ENCODE measurements around the gene SYPL1.

Gene SYPL1

DNA sequence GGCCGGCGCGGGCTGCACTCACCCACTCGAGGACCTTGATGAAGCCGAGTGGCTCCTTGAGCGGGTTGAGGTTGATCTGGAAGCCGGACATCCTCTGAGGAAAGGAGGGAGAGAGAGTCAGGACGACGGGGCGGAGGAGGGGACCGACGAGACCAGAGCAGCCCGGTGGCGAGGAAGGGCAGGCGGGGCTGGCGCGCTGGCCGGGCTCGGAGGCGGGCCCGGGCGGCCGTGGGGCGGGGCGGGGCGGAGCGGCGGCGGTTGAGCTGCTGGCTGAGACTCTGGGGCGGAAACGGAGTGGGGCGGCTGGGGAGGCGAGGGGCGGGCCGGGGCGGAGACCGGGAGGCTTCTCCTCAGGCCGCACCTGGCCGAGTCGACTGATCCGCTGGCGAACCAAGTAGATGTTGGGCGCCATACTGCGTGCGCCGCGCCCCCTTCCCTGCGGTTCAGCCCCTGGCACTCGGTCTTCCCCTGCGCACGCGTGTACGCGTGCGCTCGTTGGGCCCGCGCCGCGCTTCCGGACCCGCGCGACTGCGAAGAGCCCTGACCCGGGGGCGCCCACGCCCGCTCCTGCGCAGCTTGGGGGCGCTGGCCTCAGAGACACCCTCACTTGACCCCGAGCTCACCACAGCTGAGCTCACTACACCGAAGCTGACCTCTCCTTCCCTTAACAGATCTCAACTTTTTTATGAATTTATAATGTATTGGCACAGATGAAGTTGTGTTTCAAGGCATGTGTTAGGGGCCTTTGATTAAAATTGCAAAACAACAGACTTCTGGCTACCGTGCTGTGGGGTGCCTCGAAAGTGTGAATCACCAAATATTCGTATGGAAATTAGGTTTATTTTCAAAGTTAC lies at the start of gene SYPL1:
Gene SYPL1, minus strand, starts transcription at position 195 of the 854 bp plus-strand sequence. Its CDS starts 104 bp downstream, at position 91.
- no peaks in the 10 kb centered on the region for H3K27me3 ChIP-seq (ENCODE audit: insufficient read depth, poor library complexity, severe bottlenecking)
- peak within 1 kb of the TSS; percentile 76 for H3K27ac ChIP-seq (ENCODE audit: poor library complexity, severe bottlenecking)
- peak within 1 kb of the TSS; percentile 93 for H3K4me3 ChIP-seq (ENCODE audit: severe bottlenecking)
- peaks cover 22% of the 10 kb centered on the region for H3K4me1 ChIP-seq (ENCODE audit: insufficient read depth, poor library complexity, severe bottlenecking)
- H3K9me3 ChIP-seq (ENCODE audit: severe bottlenecking): no peaks in the 10 kb centered on the region
- ATAC-seq (ENCODE audit: low read depth) (peak; percentile 91), DNase-seq (ENCODE audit: low spot score) (peak; percentile 92)
- peaks cover 27% of the 10 kb centered on the region for H3K36me3 ChIP-seq (ENCODE audit: low read depth)
- no peak for TF ChIP-seq CTCF (IDR thresholded peaks at IDR 0.05; ENCODE audit: poor library complexity, severe bottlenecking)

DNA sequence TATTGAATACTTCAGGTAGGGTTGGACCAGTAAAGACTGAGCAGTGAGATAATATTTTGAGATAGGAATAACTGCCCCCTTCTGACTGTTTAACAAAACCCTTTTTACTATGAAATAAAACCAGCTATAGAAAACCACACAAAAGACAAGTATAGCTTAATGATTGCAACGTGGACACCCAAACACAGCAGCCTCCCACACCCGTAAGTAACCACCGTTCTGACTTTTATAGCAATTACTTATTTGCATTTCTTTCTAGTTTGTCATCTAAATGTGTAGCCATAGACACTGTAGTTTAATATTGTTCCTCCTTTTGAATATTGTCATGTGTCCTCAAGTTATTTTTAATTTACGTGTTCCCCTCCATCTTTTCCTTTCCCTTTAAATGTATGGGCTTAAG lies 42.9 kb upstream of the SYPL1 start:
- H3K27me3 ChIP-seq (ENCODE audit: insufficient read depth, poor library complexity, severe bottlenecking): no peaks in the 10 kb centered on the region
- no peak for ATAC-seq (ENCODE audit: low read depth)
- no peaks in the 10 kb centered on the region for H3K36me3 ChIP-seq (ENCODE audit: low read depth)
- no peak for TF ChIP-seq CTCF (IDR thresholded peaks at IDR 0.05; ENCODE audit: poor library complexity, severe bottlenecking)
- H3K9me3 ChIP-seq (ENCODE audit: severe bottlenecking): no peaks in the 10 kb centered on the region
- no peak overlapping the region for H3K27ac ChIP-seq (ENCODE audit: poor library complexity, severe bottlenecking)
- H3K4me3 ChIP-seq (ENCODE audit: severe bottlenecking): no peak overlapping the region
- DNase-seq (ENCODE audit: low spot score): no peak
- H3K4me1 ChIP-seq (ENCODE audit: insufficient read depth, poor library complexity, severe bottlenecking): no peaks in the 10 kb centered on the region

- H3K27ac ChIP-seq (ENCODE audit: poor library complexity, severe bottlenecking): no peak overlapping the region
- ATAC-seq (ENCODE audit: low read depth): peak; percentile 97
- no peak overlapping the region for H3K4me3 ChIP-seq (ENCODE audit: severe bottlenecking)
- no peaks in the 10 kb centered on the region for H3K36me3 ChIP-seq (ENCODE audit: low read depth)
- no peaks in the 10 kb centered on the region for H3K27me3 ChIP-seq (ENCODE audit: insufficient read depth, poor library complexity, severe bottlenecking)
- H3K4me1 ChIP-seq (ENCODE audit: insufficient read depth, poor library complexity, severe bottlenecking): no peaks in the 10 kb centered on the region
- peak; percentile 98 for TF ChIP-seq CTCF (IDR thresholded peaks at IDR 0.05; ENCODE audit: poor library complexity, severe bottlenecking)
- DNase-seq (ENCODE audit: low spot score): no peak
- no peaks in the 10 kb centered on the region for H3K9me3 ChIP-seq (ENCODE audit: severe bottlenecking)
Measured at GRCh38 chr7:106153891-106154449, 41.9 kb upstream of the SYPL1 start.

DNA sequence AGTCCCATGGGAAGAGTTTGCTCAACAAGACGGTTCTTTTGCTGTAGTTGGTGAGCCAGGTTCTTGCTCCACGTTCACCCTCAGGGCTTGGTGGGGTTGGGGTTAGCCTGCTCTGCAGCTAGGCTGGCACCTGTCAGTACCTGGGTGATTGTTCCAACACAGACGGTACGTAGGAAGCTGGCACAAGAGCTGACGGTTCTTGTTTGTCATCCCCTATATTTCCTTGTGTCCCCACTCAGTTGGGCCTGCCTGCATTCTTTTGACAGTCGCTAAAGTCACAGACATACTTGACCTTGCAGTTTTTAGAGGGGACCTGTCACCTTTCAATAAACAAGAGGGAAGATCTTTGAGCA lies 40.2 kb upstream of the SYPL1 start:
- Histone ChIP-seq H3K4me3 (ENCODE audit: severe bottlenecking) (no peak overlapping the region), H3K9me3 (ENCODE audit: severe bottlenecking) (no peaks in the 10 kb centered on the region), H3K27ac (ENCODE audit: poor library complexity, severe bottlenecking) (no peak overlapping the region), H3K36me3 (ENCODE audit: low read depth) (no peaks in the 10 kb centered on the region), H3K27me3 (ENCODE audit: insufficient read depth, poor library complexity, severe bottlenecking) (no peaks in the 10 kb centered on the region), H3K4me1 (ENCODE audit: insufficient read depth, poor library complexity, severe bottlenecking) (no peaks in the 10 kb centered on the region)
- DNase-seq (ENCODE audit: low spot score) (no peak), ATAC-seq (ENCODE audit: low read depth) (no peak)
- TF ChIP-seq CTCF (IDR thresholded peaks at IDR 0.05; ENCODE audit: poor library complexity, severe bottlenecking): no peak

Data from RWPE2 (cell line).